ENCODE data around the gene TPP1.

The TPP1 gene

GRCh38 chr11:6650980-6651379 lies 31.8 kb upstream of the TPP1 start:
- Histone ChIP-seq H3K4me2 (no peak overlapping the region), H3K9ac (no peak overlapping the region), H2AFZ (ENCODE audit: low read depth) (no peak overlapping the region), H4K20me1 (ENCODE audit: insufficient read depth) (no peaks in the 10 kb centered on the region), H3K27ac (no peak overlapping the region), H3K27me3 (ENCODE audit: insufficient read depth, low read depth) (no peaks in the 10 kb centered on the region), H3K4me3 (IDR thresholded peaks at IDR 0.05; ENCODE audit: insufficient read depth, low read depth, low read length) (no peak overlapping the region), H3K79me2 (ENCODE audit: insufficient read depth, low read depth) (no peaks in the 10 kb centered on the region), H3K4me1 (ENCODE audit: low read depth, poor library complexity, severe bottlenecking) (no peaks in the 10 kb centered on the region), H3K36me3 (ENCODE audit: insufficient read depth) (no peaks in the 10 kb centered on the region)
- TF ChIP-seq CTCF (conservative IDR thresholded peaks at IDR 0.05; ENCODE audit: low read depth, low read length): no peak

- H3K79me2 ChIP-seq (ENCODE audit: insufficient read depth, low read depth): no peaks in the 10 kb centered on the region
- H4K20me1 ChIP-seq (ENCODE audit: insufficient read depth): no peaks in the 10 kb centered on the region
- no peak overlapping the region for H2AFZ ChIP-seq (ENCODE audit: low read depth)
- H3K27ac ChIP-seq: no peak overlapping the region
- no peak overlapping the region for H3K9ac ChIP-seq
- H3K27me3 ChIP-seq (ENCODE audit: insufficient read depth, low read depth): no peaks in the 10 kb centered on the region
- no peak for TF ChIP-seq CTCF (conservative IDR thresholded peaks at IDR 0.05; ENCODE audit: low read depth, low read length)
- no peak overlapping the region for H3K4me2 ChIP-seq
- H3K4me1 ChIP-seq (ENCODE audit: low read depth, poor library complexity, severe bottlenecking): no peaks in the 10 kb centered on the region
- H3K4me3 ChIP-seq (IDR thresholded peaks at IDR 0.05; ENCODE audit: insufficient read depth, low read depth, low read length): no peak overlapping the region
- H3K36me3 ChIP-seq (ENCODE audit: insufficient read depth): no peaks in the 10 kb centered on the region
Observed at GRCh38 chr11:6650104-6650503, 30.9 kb upstream of the TPP1 start.

- Histone ChIP-seq H3K36me3 (ENCODE audit: insufficient read depth) (no peaks in the 10 kb centered on the region), H3K27me3 (ENCODE audit: insufficient read depth, low read depth) (no peaks in the 10 kb centered on the region), H3K4me2 (no peak overlapping the region), H3K4me3 (IDR thresholded peaks at IDR 0.05; ENCODE audit: insufficient read depth, low read depth, low read length) (no peak overlapping the region), H3K27ac (no peak overlapping the region), H3K4me1 (ENCODE audit: low read depth, poor library complexity, severe bottlenecking) (no peaks in the 10 kb centered on the region), H3K9ac (no peak overlapping the region), H4K20me1 (ENCODE audit: insufficient read depth) (no peaks in the 10 kb centered on the region), H3K79me2 (ENCODE audit: insufficient read depth, low read depth) (no peaks in the 10 kb centered on the region), H2AFZ (ENCODE audit: low read depth) (no peak overlapping the region)
- TF ChIP-seq CTCF (conservative IDR thresholded peaks at IDR 0.05; ENCODE audit: low read depth, low read length): no peak
Observed at GRCh38 chr11:6648501-6648900, 29.3 kb upstream of the TPP1 start.

GRCh38 chr11:6647836-6648235 lies 28.6 kb upstream of the TPP1 start:
- Histone ChIP-seq H3K4me1 (ENCODE audit: low read depth, poor library complexity, severe bottlenecking) (no peaks in the 10 kb centered on the region), H3K9ac (no peak overlapping the region), H3K4me2 (no peak overlapping the region), H3K79me2 (ENCODE audit: insufficient read depth, low read depth) (no peaks in the 10 kb centered on the region), H2AFZ (ENCODE audit: low read depth) (no peak overlapping the region), H3K27me3 (ENCODE audit: insufficient read depth, low read depth) (no peaks in the 10 kb centered on the region), H3K36me3 (ENCODE audit: insufficient read depth) (no peaks in the 10 kb centered on the region), H4K20me1 (ENCODE audit: insufficient read depth) (no peaks in the 10 kb centered on the region), H3K27ac (no peak overlapping the region), H3K4me3 (IDR thresholded peaks at IDR 0.05; ENCODE audit: insufficient read depth, low read depth, low read length) (no peak overlapping the region)
- no peak for TF ChIP-seq CTCF (conservative IDR thresholded peaks at IDR 0.05; ENCODE audit: low read depth, low read length)
